HG02678 (cell line): ENCODE data around the gene LYAR.

ENCODE experiments used
- ATAC-seq: cut with Tn5 transposase; IDR thresholded peaks from one replicate; pipeline ENCODE4 v1.9.1; 2021; ENCODE audit warnings: mild to moderate bottlenecking, moderate library complexity; ENCODE audit not compliant: unreplicated experiment

The LYAR gene

GRCh38 chr4:4316150-4316495 lies 26.2 kb upstream of the LYAR start:
- ATAC-seq, result no peak

DNA sequence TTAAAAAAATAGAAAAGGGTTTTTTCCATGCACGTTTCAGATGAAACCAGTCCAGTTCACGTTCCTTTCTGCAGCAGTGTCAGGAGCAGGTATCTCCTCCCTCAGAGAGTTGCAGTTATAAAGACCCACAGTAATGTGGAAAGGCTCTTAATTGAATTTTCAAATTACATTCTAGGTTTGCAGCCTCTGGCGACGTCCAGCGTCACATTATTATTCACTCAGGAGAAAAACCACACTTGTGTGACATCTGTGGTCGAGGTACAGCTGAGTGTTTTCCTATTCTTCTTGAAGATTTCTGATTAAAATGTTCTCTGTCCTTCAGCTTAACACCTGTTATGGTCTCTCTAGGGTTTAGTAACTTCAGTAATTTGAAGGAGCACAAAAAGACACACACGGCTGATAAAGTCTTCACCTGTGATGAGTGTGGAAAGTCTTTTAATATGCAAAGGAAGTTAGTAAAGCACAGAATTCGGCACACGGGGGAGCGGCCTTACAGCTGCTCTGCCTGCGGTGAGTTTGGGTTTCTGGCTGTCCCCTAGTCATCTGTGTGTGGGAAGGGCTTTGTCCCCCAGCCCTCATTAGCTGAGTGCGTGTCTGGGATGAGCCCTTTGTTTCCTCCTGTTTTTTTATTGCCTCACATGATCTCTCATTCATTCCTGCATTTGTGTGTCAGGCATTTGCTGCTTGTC lies 25.7 kb upstream of the LYAR start:
- ATAC-seq, result no peak

GRCh38 chr4:4311193-4311592 lies 21.2 kb upstream of the LYAR start:
- peak; percentile 53 for ATAC-seq

GRCh38 chr4:4308800-4309441 lies 19.0 kb upstream of the LYAR start:
- no peak for ATAC-seq

- ATAC-seq, result no peak
Measured at GRCh38 chr4:4306920-4307319, 17.0 kb upstream of the LYAR start.

- no peak for ATAC-seq
Measured at GRCh38 chr4:4302416-4302815, 12.5 kb upstream of the LYAR start.

DNA sequence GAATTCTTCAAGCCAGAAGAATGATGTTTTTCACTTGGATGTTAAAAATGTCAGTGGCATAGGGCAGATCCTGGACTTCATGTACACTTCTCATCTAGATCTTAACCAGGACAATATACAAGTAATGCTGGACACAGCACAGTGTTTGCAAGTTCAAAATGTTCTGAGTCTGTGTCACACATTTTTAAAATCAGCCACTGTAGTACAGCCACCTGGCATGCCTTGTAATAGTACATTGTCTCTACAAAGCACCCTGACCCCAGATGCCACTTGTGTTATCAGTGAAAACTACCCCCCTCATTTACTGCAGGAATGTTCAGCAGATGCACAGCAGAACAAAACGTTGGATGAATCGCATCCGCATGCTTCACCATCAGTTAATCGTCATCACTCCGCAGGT lies 12.0 kb upstream of the LYAR start:
- ATAC-seq, result no peak

DNA sequence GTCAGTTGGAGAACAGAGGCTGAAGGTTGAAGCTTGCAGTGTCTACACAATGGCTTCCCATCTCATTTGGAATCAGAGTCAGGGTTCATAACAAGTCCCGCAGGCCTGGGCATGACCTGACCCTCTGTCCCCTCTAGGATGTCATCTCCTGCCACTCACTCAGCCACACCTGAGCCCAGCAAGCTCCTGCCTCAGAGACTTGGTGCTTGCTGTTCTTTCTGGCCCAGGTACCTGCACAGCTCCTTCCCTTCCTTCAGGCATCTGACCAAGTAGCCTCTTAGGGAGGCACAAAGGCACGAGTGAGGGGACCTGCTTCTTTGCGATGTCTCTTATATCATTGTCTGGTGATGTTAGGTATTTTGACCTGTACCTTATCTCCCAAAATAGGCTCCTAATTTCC lies 9.1 kb upstream of the LYAR start:
- ATAC-seq, result no peak

GRCh38 chr4:4296283-4296846 lies 6.4 kb upstream of the LYAR start:
- ATAC-seq, result no peak

- no peak for ATAC-seq
Measured at GRCh38 chr4:4293279-4293678, 3.3 kb upstream of the LYAR start.

GRCh38 chr4:4289597-4289940 lies 385 bp downstream of the LYAR start:
- ATAC-seq, result peak; percentile 13

- no peak for ATAC-seq
Measured at GRCh38 chr4:4289055-4289454, 899 bp downstream of the LYAR start.

DNA sequence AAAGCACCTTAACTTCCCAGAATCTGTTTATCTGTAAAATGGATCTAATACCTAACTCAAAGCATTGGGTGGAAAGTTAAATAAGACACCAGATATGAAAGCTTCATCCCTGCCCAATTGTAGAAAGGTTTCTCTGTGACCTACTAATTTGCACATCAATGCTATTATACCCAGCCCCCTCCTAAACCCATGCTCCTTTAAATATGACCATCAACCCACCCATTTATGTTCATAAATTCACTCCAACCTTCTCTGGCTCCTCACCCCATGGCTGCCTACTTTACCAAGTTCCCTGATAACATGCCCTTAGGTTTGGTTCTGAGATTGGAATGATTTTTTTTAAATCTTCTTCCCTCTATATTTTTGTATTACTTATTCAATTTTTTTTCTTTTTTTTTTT lies 1.9 kb downstream of the LYAR start:
- no peak for ATAC-seq

GRCh38 chr4:4284827-4285618 lies 4.9 kb downstream of the LYAR start:
- ATAC-seq, result no peak

- no peak for ATAC-seq
Measured at GRCh38 chr4:4281787-4282186, 8.2 kb downstream of the LYAR start.

DNA sequence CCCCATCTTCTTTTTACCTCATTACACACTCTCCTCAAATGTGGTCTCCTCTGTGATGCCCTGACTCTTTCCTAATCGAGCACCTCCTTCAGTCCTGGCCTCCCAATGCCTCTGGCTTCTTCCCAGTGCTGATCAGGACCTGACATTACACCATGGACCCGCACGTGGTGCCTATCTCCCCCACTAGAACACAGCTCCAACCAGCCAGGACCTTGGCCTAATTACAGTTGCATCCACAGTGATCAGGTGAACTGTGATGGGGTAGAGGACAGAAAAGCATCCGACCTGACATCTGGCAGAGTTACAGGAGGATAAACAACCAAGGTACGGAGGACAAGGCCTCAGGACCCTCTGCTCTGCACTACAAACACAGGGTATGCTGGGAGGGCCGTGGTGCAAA lies 12.4 kb downstream of the LYAR start:
- ATAC-seq, result no peak

GRCh38 chr4:4274226-4274625 lies 15.7 kb downstream of the LYAR start:
- no peak for ATAC-seq

DNA sequence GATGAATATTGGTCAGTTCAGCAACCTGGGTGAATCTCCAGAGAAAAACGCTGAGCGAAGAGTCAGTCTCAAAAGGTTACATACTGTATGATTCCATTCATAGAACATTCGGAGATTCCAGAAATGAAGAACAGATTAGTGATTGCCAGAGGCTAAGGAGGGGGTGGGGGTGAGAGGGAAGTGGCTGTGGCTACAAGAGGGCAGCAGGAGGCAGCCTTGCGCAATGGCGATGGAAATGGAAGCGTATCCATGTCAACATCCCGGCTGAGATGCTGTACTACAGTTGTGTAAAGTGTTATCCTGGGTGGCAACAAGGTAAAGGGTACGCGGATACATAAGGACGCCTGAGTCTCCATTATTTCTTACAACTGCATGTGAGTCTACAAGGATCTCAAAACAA lies 18.0 kb downstream of the LYAR start:
- no peak for ATAC-seq

GRCh38 chr4:4270529-4270928 lies 19.4 kb downstream of the LYAR start:
- no peak for ATAC-seq

- no peak for ATAC-seq
Measured at GRCh38 chr4:4269856-4270255, 20.1 kb downstream of the LYAR start.

- ATAC-seq, result no peak
Measured at GRCh38 chr4:4269331-4269731, 20.6 kb downstream of the LYAR start.

DNA sequence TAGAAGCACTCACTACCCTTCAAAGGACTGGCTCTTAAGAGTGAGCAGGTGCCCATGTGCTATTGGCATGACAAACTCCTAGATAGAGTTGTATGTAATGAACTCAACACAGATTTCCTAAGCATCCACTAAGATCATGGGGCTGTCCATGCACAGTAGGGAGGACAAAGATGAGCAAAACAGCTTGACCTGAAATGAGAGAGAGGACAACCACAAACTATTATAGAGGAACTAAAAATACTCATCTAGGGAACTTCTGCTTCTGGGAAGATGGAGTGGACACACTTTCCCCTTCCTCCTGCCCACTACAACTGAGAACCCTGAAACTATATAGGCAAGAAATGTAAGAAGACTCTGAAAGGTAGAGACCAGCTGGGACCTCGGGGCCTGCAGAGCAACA lies 21.2 kb downstream of the LYAR start:
- no peak for ATAC-seq
